Effector CD4-positive, alpha-beta T cell (primary cell): ENCODE data around the gene CALCB.

Source experiments
- DNase-seq: peaks from one replicate; pipeline ENCODE4 v3.0.0-alpha.2; 2020

The CALCB gene

DNA sequence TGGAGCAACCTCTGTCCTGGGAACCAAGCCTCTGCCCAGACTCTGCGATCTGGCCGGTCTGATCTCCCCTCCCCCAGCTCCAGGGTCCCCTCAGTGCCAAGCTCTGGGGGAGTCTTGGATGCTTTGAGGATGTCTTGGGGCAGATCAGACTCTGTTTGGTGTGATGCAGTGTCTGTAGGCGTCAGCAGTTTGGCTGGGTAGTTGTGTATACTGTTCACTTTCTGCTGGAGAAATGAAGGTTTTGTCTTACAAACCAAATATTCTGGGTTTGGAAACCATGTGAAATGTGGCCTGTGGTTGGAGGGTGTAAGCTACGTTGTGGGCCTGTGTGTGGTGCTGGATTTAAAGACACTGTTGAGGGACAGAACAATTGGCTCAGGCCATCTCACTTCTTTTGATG is 46.0 kb downstream of the CALCB start:
- no peak for DNase-seq

- no peak for DNase-seq
Observed at GRCh38 chr11:15119826-15120225, 46.4 kb downstream of the CALCB start.

DNA sequence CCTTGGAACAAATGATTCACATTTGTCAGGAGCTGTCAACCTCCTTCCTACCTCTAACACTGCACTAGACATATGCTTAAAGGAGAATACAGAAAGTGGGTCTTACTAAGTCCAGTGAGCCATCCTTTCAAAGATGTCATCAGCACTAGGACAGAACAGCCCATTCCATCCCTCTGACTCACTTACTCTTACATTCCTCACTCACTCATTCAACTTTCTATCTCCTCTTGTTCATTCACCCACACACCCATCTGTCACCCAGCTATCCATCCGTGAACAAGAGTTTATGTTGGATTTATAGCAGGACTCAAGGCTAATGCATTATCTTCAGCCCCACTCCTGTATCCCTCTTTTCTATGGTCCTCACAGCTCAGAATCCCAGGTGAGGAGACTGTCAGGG is 50.5 kb downstream of the CALCB start:
- no peak for DNase-seq

DNA sequence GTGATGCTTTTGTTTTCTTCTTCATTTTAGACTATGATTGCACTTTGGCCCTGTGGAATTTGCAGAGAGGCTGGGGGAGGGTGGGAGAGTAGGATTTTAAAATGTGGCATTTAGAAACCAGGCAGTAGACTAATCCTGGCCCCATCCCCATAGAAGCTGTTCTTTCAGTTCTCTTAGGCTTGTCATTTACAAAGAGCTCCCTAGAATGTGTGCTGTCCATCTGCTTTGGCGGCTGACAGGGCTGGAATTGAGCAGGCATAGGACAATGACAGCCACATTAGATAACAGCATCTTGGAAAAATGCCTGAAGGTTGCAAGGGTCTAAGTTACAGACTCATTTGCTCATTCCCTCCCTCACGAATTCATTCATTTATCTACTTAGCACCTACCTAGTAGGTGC is 51.1 kb downstream of the CALCB start:
- no peak for DNase-seq

GRCh38 chr11:15127341-15127740 is 53.9 kb downstream of the CALCB start:
- no peak for DNase-seq
